AG04450 (cell line): ENCODE results near the gene MAP2K5. TPM values are rescaled to one million over a fixed set of nuclear protein-coding genes. Genes with fewer than 3 reads are reported as not detected.

Experiments used
- CTCF ChIA-PET: fragments of 300-600, 350-600 bp; formaldehyde crosslinking; extraction: SDS; loops from one replicate; lab custom pipeline; 2022; ENCODE audit warnings: antibody characterized with exemption, inconsistent platforms; lab: Charles Lee
- POLR2A ChIA-PET: fragments of 350-600 bp; formaldehyde crosslinking; extraction: SDS; loops from one replicate; lab custom pipeline; 2021; ENCODE audit warnings: antibody characterized with exemption, inconsistent platforms; lab: Yijun Ruan, JAX
- DNase-seq: peaks from one replicate; pipeline ENCODE4 v3.0.0-alpha.2; 2011; ENCODE audit warnings: low read depth, low spot score
- H3K27ac ChIP-seq: one replicate; pipeline ENCODE4 v1.5.1; 2012; ENCODE audit warnings: low read depth, low read length, control low read depth
- H3K27me3 ChIP-seq: one replicate; pipeline ENCODE4 v1.6.0; 2012; ENCODE audit warnings: low read length; ENCODE audit not compliant: control insufficient read depth, insufficient read depth
- H3K4me3 ChIP-seq: 2 replicates; pipeline ENCODE4 v1.5.1; 2011; ENCODE audit warnings: mild to moderate bottlenecking, low read depth, low read length, control low read depth
- H3K9me3 ChIP-seq: 2 replicates; pipeline ENCODE4 v1.5.1; 2012; ENCODE audit warnings: low read length; ENCODE audit not compliant: control insufficient read depth, insufficient read depth
- CTCF ChIP-seq: IDR thresholded peaks from 2 replicates; pipeline ENCODE4 v1.5.1; 2011; ENCODE audit warnings: low read depth, low read length, control low read depth, inconsistent platforms
- polyA plus RNA-seq: library from polyadenylated mRNA; depleted of rRNA; stranded (reverse); fragments of >200 nt; gene quantifications from 2 replicates; pipeline ENCODE4 v1.2.3, GENCODE V29; 2011

The MAP2K5 gene
- polyA plus RNA-seq, 1 experiment, result 5.4 TPM

GRCh38 chr15:67755264-67755663 lies 212.8 kb downstream of the MAP2K5 start:
- POLR2A ChIA-PET, result no interaction called here
- no peaks in the 10 kb centered on the region for H3K27me3 ChIP-seq
- H3K9me3 ChIP-seq, result no peaks in the 10 kb centered on the region
- no peak for DNase-seq
- no peak overlapping the region for H3K4me3 ChIP-seq
- no peak for TF ChIP-seq CTCF
- no peak overlapping the region for H3K27ac ChIP-seq
- CTCF ChIA-PET, result no interaction called here

GRCh38 chr15:67755936-67756335 lies 213.4 kb downstream of the MAP2K5 start:
- Histone ChIP-seq H3K27ac (no peak overlapping the region), H3K9me3 (no peaks in the 10 kb centered on the region), H3K4me3 (no peak overlapping the region), H3K27me3 (no peaks in the 10 kb centered on the region)
- ChIA-PET CTCF (no interaction called here), POLR2A (no interaction called here)
- no peak for DNase-seq
- no peak for TF ChIP-seq CTCF

- no peak for DNase-seq
- CTCF ChIA-PET, result no interaction called here
- no peaks in the 10 kb centered on the region for H3K9me3 ChIP-seq
- TF ChIP-seq CTCF, result no peak
- H3K4me3 ChIP-seq, result no peak overlapping the region
- H3K27me3 ChIP-seq, result no peaks in the 10 kb centered on the region
- POLR2A ChIA-PET, result no interaction called here
- no peak overlapping the region for H3K27ac ChIP-seq
Observed at GRCh38 chr15:67758619-67759300, 216.3 kb downstream of the MAP2K5 start.

GRCh38 chr15:67760901-67761300 lies 218.4 kb downstream of the MAP2K5 start:
- CTCF ChIA-PET, result no interaction called here
- Histone ChIP-seq H3K27ac (no peak overlapping the region), H3K27me3 (no peaks in the 10 kb centered on the region), H3K9me3 (no peaks in the 10 kb centered on the region), H3K4me3 (no peak overlapping the region)
- no peak for TF ChIP-seq CTCF
- POLR2A ChIA-PET, result no interaction called here
- DNase-seq, result no peak

- ChIA-PET POLR2A (no interaction called here), CTCF (no interaction called here)
- no peak overlapping the region for H3K27ac ChIP-seq
- no peak for TF ChIP-seq CTCF
- no peak for DNase-seq
- no peaks in the 10 kb centered on the region for H3K27me3 ChIP-seq
- no peak overlapping the region for H3K4me3 ChIP-seq
- no peaks in the 10 kb centered on the region for H3K9me3 ChIP-seq
Observed at GRCh38 chr15:67761343-67761742, 218.8 kb downstream of the MAP2K5 start.
